A673 (cell line): Measurements from ENCODE around the gene PAAF1. TPM values are rescaled to one million over a fixed set of nuclear protein-coding genes. Genes with fewer than 3 reads are reported as not detected.

Source experiments
- BruUV-seq: library from RNA; stranded (reverse); fragments of 400-500 nt; replicated peaks from 2 replicates; lab custom pipeline; 2021; lab: Mats Ljungman, UMichigan
- CTCF ChIA-PET: fragments of 300-600 bp; sonication (Branson Sonifier 250); formaldehyde crosslinking; loops from one replicate; lab custom pipeline; 2022; ENCODE audit warnings: antibody characterized with exemption; lab: Charles Lee
- POLR2A ChIA-PET: fragments of 300-600 bp; sonication (Branson Sonifier 250); formaldehyde crosslinking; loops from one replicate; lab custom pipeline; 2022; ENCODE audit warnings: antibody characterized with exemption; ENCODE audit not compliant: low non-redundant PET; lab: Charles Lee
- DNase-seq: peaks from one replicate; pipeline ENCODE4 v3.0.0-alpha.2; 2015; ENCODE audit warnings: low spot score
- H3K27ac ChIP-seq: fragments of 200-600 bp; sonication (generic); 2 replicates; pipeline ENCODE4 v1.5.1; 2016; ENCODE audit warnings: mixed run types, low read depth, mild to moderate bottlenecking, mixed read lengths, antibody characterized with exemption, low read length; ENCODE audit not compliant: poor library complexity, severe bottlenecking
- H3K27me3 ChIP-seq: fragments of 200-600 bp; sonication (generic); replicated peaks from 2 replicates; pipeline ENCODE4 v1.6.1; 2017; ENCODE audit warnings: mixed run types, low read depth, mild to moderate bottlenecking, mixed read lengths, antibody characterized with exemption, low read length; ENCODE audit not compliant: insufficient read depth, poor library complexity
- H3K36me3 ChIP-seq: fragments of 200-600 bp; sonication (generic); 2 replicates; pipeline ENCODE4 v1.6.1; 2016; ENCODE audit warnings: mixed run types, mild to moderate bottlenecking, mixed read lengths, antibody characterized with exemption, low read length; ENCODE audit not compliant: insufficient read depth, poor library complexity, severe bottlenecking
- H3K4me1 ChIP-seq: fragments of 200-600 bp; sonication (generic); 2 replicates; pipeline ENCODE4 v1.6.1; 2017; ENCODE audit warnings: mixed run types, mild to moderate bottlenecking, mixed read lengths, antibody characterized with exemption, low read length; ENCODE audit not compliant: insufficient read depth, poor library complexity, severe bottlenecking
- H3K4me3 ChIP-seq: fragments of 200-600 bp; sonication (generic); 2 replicates; pipeline ENCODE4 v1.5.1; 2016; ENCODE audit warnings: low read depth, mixed run types, mild to moderate bottlenecking, mixed read lengths, low read length; ENCODE audit not compliant: poor library complexity, severe bottlenecking
- H3K9me3 ChIP-seq: fragments of 200-600 bp; sonication (generic); 2 replicates; pipeline ENCODE4 v1.6.1; 2016; ENCODE audit warnings: mixed run types, low read depth, mild to moderate bottlenecking, mixed read lengths, antibody characterized with exemption, low read length; ENCODE audit not compliant: poor library complexity, severe bottlenecking
- CTCF ChIP-seq: fragments of 300-800, 200-600 bp; sonication (generic); conservative IDR thresholded peaks from 2 replicates; pipeline ENCODE4 v1.5.1; 2017; ENCODE audit warnings: low read depth, mild to moderate bottlenecking, antibody characterized with exemption, low read length, moderate library complexity, mixed read lengths
- EZH2 ChIP-seq: fragments of 200-600 bp; sonication (generic); IDR thresholded peaks from 2 replicates; pipeline ENCODE4 v1.6.1; 2017; ENCODE audit warnings: borderline replicate concordance, low read depth, mild to moderate bottlenecking, mixed read lengths, antibody characterized with exemption, low read length; ENCODE audit not compliant: poor library complexity, severe bottlenecking
- intact Hi-C: fragments of 100-400 bp; cut with micrococcal nuclease; formaldehyde crosslinking; loops from one replicate; pipeline ENCODE4 v1.10.0; 2022; ENCODE audit not compliant: unreplicated experiment
- total RNA-seq: library from RNA; stranded (reverse); gene quantifications from 2 replicates; pipeline ENCODE4 v1.2.3, GENCODE V29; 2021

Gene PAAF1
- total RNA-seq, 1 experiment from 2014 or later = 20.3 TPM

- ChIA-PET POLR2A (no interaction called here), CTCF (no interaction called here)
- Histone ChIP-seq H3K4me3 (no peak overlapping the region), H3K4me1 (no peaks in the 10 kb centered on the region), H3K27me3 (no peaks in the 10 kb centered on the region), H3K9me3 (no peaks in the 10 kb centered on the region), H3K27ac (no peak overlapping the region), H3K36me3 (peaks cover 12% of the 10 kb centered on the region)
- no TSS peak for BruUV-seq
- TF ChIP-seq EZH2 (no peak), CTCF (no peak)
- no peak for DNase-seq
- intact Hi-C loops = no loop called here
These were observed 10.7 kb upstream of the PAAF1 start for GRCh38 chr11:73866095-73866579.

GRCh38 chr11:73866586-73866996, 10.2 kb upstream of the PAAF1 start:
- Histone ChIP-seq H3K4me1 (no peaks in the 10 kb centered on the region), H3K36me3 (peaks cover 17% of the 10 kb centered on the region), H3K27me3 (no peaks in the 10 kb centered on the region), H3K4me3 (no peak overlapping the region), H3K27ac (peak overlapping the region; percentile 5), H3K9me3 (no peaks in the 10 kb centered on the region)
- intact Hi-C loops = no loop called here
- ChIA-PET POLR2A (no interaction called here), CTCF (no interaction called here)
- DNase-seq = no peak
- TF ChIP-seq EZH2 = no peak
- TF ChIP-seq CTCF = no peak
- no TSS peak for BruUV-seq

- CTCF ChIA-PET = no interaction called here
- no peaks in the 10 kb centered on the region for H3K27me3 ChIP-seq
- POLR2A ChIA-PET = interaction anchor here (0.6 kb wide), 2 partner anchors 25 to 146 kb away, joined by 4 to 8 read pairs; no protein-coding TSS in a partner anchor
- intact Hi-C loops = no loop called here
- H3K9me3 ChIP-seq = no peaks in the 10 kb centered on the region
- H3K36me3 ChIP-seq = peaks cover 35% of the 10 kb centered on the region
- peak overlapping the region; percentile 29 for H3K27ac ChIP-seq
- no peak for TF ChIP-seq EZH2
- no peak for TF ChIP-seq CTCF
- H3K4me1 ChIP-seq = no peaks in the 10 kb centered on the region
- DNase-seq = no peak
- no peak overlapping the region for H3K4me3 ChIP-seq
- BruUV-seq = no TSS peak
These were observed 7.4 kb upstream of the PAAF1 start for GRCh38 chr11:73869332-73869949.
